Heart left ventricle (tissue), 16 donors: ENCODE results near the gene ZGPAT. TPM values are rescaled to one million over a fixed set of nuclear protein-coding genes. Genes with fewer than 3 reads are reported as not detected.
A peak's percentile ranks its signal among the peaks of the same experiment; 100 is the strongest.

Experiments
- ATAC-seq, 4 donors: fragments of 200-7000 bp; cut with Tn5 transposase; one replicate each; pipeline ENCODE4 v1.9.1; 2020 to 2022; ENCODE audit warnings: moderate library complexity in 4 of 4, mild to moderate bottlenecking in 3 of 4, moderate number of reproducible peaks in 1 of 4
- DNase-seq, 5 donors: peaks; one replicate each; pipeline ENCODE4 v3.0.0-alpha.2; 2020
- H3K27ac ChIP-seq, 12 donors: fragments of 200-600 bp; sonication (generic) in 4 of 12; one replicate each; pipeline versions ENCODE4 v1.5.0 to v1.8.0; 2016 to 2022; ENCODE audit warnings: mild to moderate bottlenecking in 2 of 12
- H3K27me3 ChIP-seq, 9 donors: fragments of 200-600 bp; sonication (generic) in 2 of 9; one replicate each; pipeline versions ENCODE4 v1.5.1 to v1.8.0; 2016 to 2022; ENCODE audit warnings: mild to moderate bottlenecking in 3 of 9
- H3K36me3 ChIP-seq, 9 donors: fragments of 200-600 bp; sonication (generic) in 2 of 9; one replicate each; pipeline versions ENCODE4 v1.5.0 to v1.8.0; 2018 to 2022; ENCODE audit warnings: mild to moderate bottlenecking in 2 of 9
- H3K4me1 ChIP-seq, 12 donors: fragments of 200-600 bp; sonication (generic) in 4 of 12; one replicate each; pipeline versions ENCODE4 v1.5.0 to v1.8.0; 2016 to 2022; ENCODE audit warnings: mild to moderate bottlenecking in 3 of 12
- H3K4me3 ChIP-seq, 12 donors: fragments of 200-600 bp; sonication (generic) in 4 of 12; one replicate each; pipeline versions ENCODE4 v1.5.0 to v1.8.0; 2017 to 2022; ENCODE audit warnings: mild to moderate bottlenecking in 9 of 12, moderate library complexity in 4 of 12
- H3K9me3 ChIP-seq, 12 donors: fragments of 200-600 bp; sonication (generic) in 4 of 12; one replicate each; pipeline versions ENCODE4 v1.5.0 to v1.8.0; 2016 to 2022; ENCODE audit warnings: mild to moderate bottlenecking in 1 of 12
- POLR2A ChIP-seq, 2 donors: fragments of 450-650 bp; IDR thresholded peaks; one replicate each; pipeline ENCODE4 v1.6.1; 2017; ENCODE audit warnings: antibody characterized with exemption in 2 of 2, mild to moderate bottlenecking in 2 of 2, moderate library complexity in 2 of 2
- WGBS, 4 donors: extraction: QIAGEN DNeasy Blood & Tissue Kit in 2 of 4; methylation state at CpG; one replicate each; pipeline versions ENCODE4 v1.1.5 to v1.1.7; 2013 to 2018; 5-methylcytosine and 5-hydroxymethylcytosine counted together
- intact Hi-C, 10 donors: fragments of 100-400 bp; cut with DNase I; formaldehyde crosslinking; loops; one replicate each; pipeline versions ENCODE4 v1.11.1 to v1.14.2; 2022
- polyA plus RNA-seq, 2 donors: library from polyadenylated mRNA; stranded (reverse); fragments of 200-250 nt; gene quantifications; one replicate each; pipeline ENCODE4 v1.2.3, GENCODE V29; 2013
- total RNA-seq, 9 donors: library from RNA; depleted of rRNA in 2 of 9; stranded (reverse); fragments of >200 nt in 2 of 9; fragmentation: NEBNext Ultra II Directional in 3 of 9; extraction: Animal tissue kit (Norgen Biotek cat#: 25700) in 3 of 9; gene quantifications; one replicate each; pipeline versions ENCODE4 v1.1.0 to v1.2.4, GENCODE V29; 2016 to 2023
- TF ChIP-seq, protein P1 (sequence below), 12 donors: fragments of 200-600 bp; sonication (generic) in 4 of 12; IDR thresholded peaks; one replicate each; pipeline versions ENCODE4 v1.5.0 to v1.8.0; 2018 to 2022; ENCODE audit warnings: antibody characterized with exemption in 12 of 12, mild to moderate bottlenecking in 5 of 12
- donor health status: ischemic (EF 13 %, LVEDD 7.1; RV severe dilation, severe dysfunction).
- donor health status: healthy with polysubstance abuse.
- donor health status: DM: no; HTN: yes; CAD: no.
- donor health status: DM: no; HTN: no; CAD: no.
- donor health status: ischemic (EF 25% LVEDD 6.9; RV normal size, moderate dysfunction).
- donor health status: ischemic (EF 25% LVEDD 5.7; RV mildly dilated, moderate dysfunction).
- donor health status: healthy.
- donor health status: DM: yes; HTN: yes; CAD: no.
- donor health status: ischemic (EF 35%, LVEDD 5.7; RV mildly dilated, moderate dysfunction).
- donor health status: nonischemic (EF 11% LVEDD 7.7; RV severe dilation, severe dysfunction).
- donor health status: DM: yes; HTN: yes; CAD: no.
- donor health status: PGD.
- donor health status: ischemic (EF 29% LVEDD 5.4; RV normal size, mild dysfunction).
- donor health status: nonischemic (EF 23%, LVEDD 6.1; RV moderate dilation, normal function).

ZGPAT gene
- total and polyA plus RNA-seq, 11 donors: 12.9 to 34.4 (median 20.0) TPM

- ATAC-seq (peak; percentile 17 to 50 (median 38)), DNase-seq (peak; percentile 75 to 87 (median 80))
- 12 to 48% (median 19%) methylated on average over 5 to 26 of the region's 26 CpGs for WGBS, 4 donors
- Histone ChIP-seq H3K4me3 (peak overlapping the region; percentile 22 to 95 (median 65)), H3K27me3 (no peaks in the 10 kb centered on the region), H3K9me3 (no peaks in the 10 kb centered on the region), H3K27ac (peak overlapping the region; percentile 87 to 100 (median 96)), H3K4me1 (peaks cover 9 to 46% (median 35%) of the 10 kb centered on the region in 12 donors), H3K36me3 (peaks cover 0 to 48% (median 38%) of the 10 kb centered on the region in 9 donors)
- TF ChIP-seq, protein P1, sequence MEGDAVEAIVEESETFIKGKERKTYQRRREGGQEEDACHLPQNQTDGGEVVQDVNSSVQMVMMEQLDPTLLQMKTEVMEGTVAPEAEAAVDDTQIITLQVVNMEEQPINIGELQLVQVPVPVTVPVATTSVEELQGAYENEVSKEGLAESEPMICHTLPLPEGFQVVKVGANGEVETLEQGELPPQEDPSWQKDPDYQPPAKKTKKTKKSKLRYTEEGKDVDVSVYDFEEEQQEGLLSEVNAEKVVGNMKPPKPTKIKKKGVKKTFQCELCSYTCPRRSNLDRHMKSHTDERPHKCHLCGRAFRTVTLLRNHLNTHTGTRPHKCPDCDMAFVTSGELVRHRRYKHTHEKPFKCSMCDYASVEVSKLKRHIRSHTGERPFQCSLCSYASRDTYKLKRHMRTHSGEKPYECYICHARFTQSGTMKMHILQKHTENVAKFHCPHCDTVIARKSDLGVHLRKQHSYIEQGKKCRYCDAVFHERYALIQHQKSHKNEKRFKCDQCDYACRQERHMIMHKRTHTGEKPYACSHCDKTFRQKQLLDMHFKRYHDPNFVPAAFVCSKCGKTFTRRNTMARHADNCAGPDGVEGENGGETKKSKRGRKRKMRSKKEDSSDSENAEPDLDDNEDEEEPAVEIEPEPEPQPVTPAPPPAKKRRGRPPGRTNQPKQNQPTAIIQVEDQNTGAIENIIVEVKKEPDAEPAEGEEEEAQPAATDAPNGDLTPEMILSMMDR (IDR thresholded peaks at IDR 0.05): no peak
- no peak for TF ChIP-seq POLR2A (IDR thresholded peaks at IDR 0.05)
- intact Hi-C loops: loop anchor here in 2 of 10 donors (5.0 to 10.0 kb wide), 2 partner anchors 64 to 81 kb away; partner anchors contain the start of gene RTEL1 (in 1 of the 2)
These were observed 30.9 kb downstream of the ZGPAT start for GRCh38 chr20:63738687-63739129.

- DNase-seq: peak; percentile 81 to 92 (median 87)
- peak; percentile 50 to 73 (median 63) for ATAC-seq
- Histone ChIP-seq H3K27ac (peak within 1 kb of the TSS; percentile 87 to 100 (median 96)), H3K4me1 (peaks cover 9 to 46% (median 35%) of the 10 kb centered on the region in 12 donors), H3K36me3 (peaks cover 0 to 48% (median 38%) of the 10 kb centered on the region in 9 donors), H3K4me3 (peak within 1 kb of the TSS; percentile 51 to 95 (median 68)), H3K9me3 (no peaks in the 10 kb centered on the region), H3K27me3 (no peaks in the 10 kb centered on the region)
- no peak for TF ChIP-seq POLR2A (IDR thresholded peaks at IDR 0.05)
- TF ChIP-seq, protein P1 (IDR thresholded peaks at IDR 0.05): no peak
- intact Hi-C loops: loop anchor here in 2 of 10 donors (5.0 to 10.0 kb wide), 3 partner anchors 65 to 88 kb away; partner anchors contain the start of gene RTEL1 (in 1 of the 2)
- WGBS, 4 donors: 0 to 4% (median 1%) methylated on average over 3 to 136 of the region's 136 CpGs
These were observed 31.6 kb downstream of the ZGPAT start, which contains the start of gene SLC2A4RG for GRCh38 chr20:63739130-63740069. SLC2A4RG (plus strand) TSS chr20:63739776; CDS start chr20:63739913, 137 bp downstream.

DNA sequence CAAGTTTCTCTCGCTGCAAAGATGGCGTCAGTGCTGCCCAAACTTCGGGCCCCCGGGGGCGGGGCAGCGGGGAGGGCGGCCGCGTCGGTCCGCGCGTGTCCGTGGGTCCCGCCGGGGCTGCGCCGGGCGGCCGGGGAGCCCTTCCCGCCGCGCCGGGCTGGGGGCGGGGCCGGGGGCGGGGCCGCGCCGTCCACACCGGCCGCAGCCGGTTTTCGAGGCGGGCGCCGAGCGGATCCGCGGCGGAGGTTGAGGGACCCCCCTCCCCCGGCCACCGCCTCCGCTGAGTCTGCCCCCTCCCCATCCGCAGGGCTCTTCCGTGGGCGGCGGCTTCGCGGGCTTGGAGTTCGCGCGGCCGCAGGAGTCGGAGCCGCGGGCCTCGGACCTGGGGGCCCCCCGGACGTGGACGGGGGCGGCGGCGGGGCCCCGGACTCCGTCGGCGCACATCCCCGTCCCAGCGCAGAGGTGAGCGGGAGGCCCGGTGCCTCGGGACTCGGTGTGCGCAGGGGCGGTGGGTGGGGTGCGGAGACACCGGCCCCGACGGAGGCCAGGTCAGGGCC, 32.3 kb downstream of the ZGPAT start:
- ATAC-seq (peak in 2 of 4 donors; percentile 0 to 1), DNase-seq (peak in 4 of 5 donors; percentile 51 to 82 (median 62))
- peak overlapping the region; percentile 40 to 81 (median 67) for H3K4me3 ChIP-seq
- H3K27me3 ChIP-seq: no peaks in the 10 kb centered on the region
- no peaks in the 10 kb centered on the region for H3K9me3 ChIP-seq
- peaks cover 0 to 49% (median 37%) of the 10 kb centered on the region in 9 donors for H3K36me3 ChIP-seq
- H3K27ac ChIP-seq: peak overlapping the region; percentile 77 to 99 (median 94)
- intact Hi-C loops: loop anchor here in 1 of 10 donors (5.0 kb wide), 1 partner anchor 87 kb away; no protein-coding TSS in a partner anchor
- TF ChIP-seq, protein P1 (IDR thresholded peaks at IDR 0.05): no peak
- TF ChIP-seq POLR2A (IDR thresholded peaks at IDR 0.05): no peak
- 0 to 1% (median 0%) methylated on average over 17 to 80 of the region's 80 CpGs for WGBS, 4 donors
- H3K4me1 ChIP-seq: peaks cover 9 to 46% (median 35%) of the 10 kb centered on the region in 12 donors
